NT2/D1 (cell line): ENCODE data around the gene UBAC2.

Experiments
- DNase-seq: peaks from one replicate; pipeline ENCODE4 v3.0.0-alpha.2; 2011; ENCODE audit warnings: low read depth, low spot score
- H3K27me3 ChIP-seq: 2 replicates; pipeline ENCODE4 v1.6.0; 2011; ENCODE audit warnings: mild to moderate bottlenecking; ENCODE audit not compliant: insufficient read length, insufficient read depth
- H3K36me3 ChIP-seq: 2 replicates; pipeline ENCODE4 v1.6.1; 2011; ENCODE audit warnings: mild to moderate bottlenecking, low read length, mixed read lengths; ENCODE audit not compliant: insufficient read depth, insufficient read length
- H3K4me1 ChIP-seq: 2 replicates; pipeline ENCODE4 v1.5.1; 2011; ENCODE audit not compliant: insufficient read depth, insufficient read length
- H3K4me3 ChIP-seq: 2 replicates; pipeline ENCODE4 v1.5.1; 2011; ENCODE audit warnings: low read depth; ENCODE audit not compliant: insufficient read length
- H3K9ac ChIP-seq: 2 replicates; pipeline ENCODE4 v1.6.0; 2011; ENCODE audit warnings: low read depth; ENCODE audit not compliant: insufficient read length
- H3K9me3 ChIP-seq: 2 replicates; pipeline ENCODE4 v1.5.1; 2011; ENCODE audit warnings: mild to moderate bottlenecking, low read length; ENCODE audit not compliant: insufficient read depth
- SUZ12 ChIP-seq: IDR thresholded peaks from 2 replicates; pipeline ENCODE4 v1.6.1; 2011; ENCODE audit not compliant: insufficient read length, insufficient read depth; ENCODE audit errors: extremely low read depth
- YY1 ChIP-seq: IDR thresholded peaks from 2 replicates; pipeline ENCODE4 v1.6.1; 2011; ENCODE audit not compliant: insufficient read length, insufficient read depth
- ZNF274 ChIP-seq: IDR thresholded peaks from 2 replicates; pipeline ENCODE4 v1.6.1; 2011; ENCODE audit warnings: mild to moderate bottlenecking, low read depth, low read length

The UBAC2 gene

GRCh38 chr13:99316224-99316623, 115.6 kb downstream of the UBAC2 start:
- H3K4me3 ChIP-seq = no peak overlapping the region
- no peaks in the 10 kb centered on the region for H3K9me3 ChIP-seq
- H3K4me1 ChIP-seq = no peaks in the 10 kb centered on the region
- H3K9ac ChIP-seq = no peak overlapping the region
- TF ChIP-seq YY1 = no peak
- TF ChIP-seq SUZ12 = no peak
- TF ChIP-seq ZNF274 = no peak
- H3K27me3 ChIP-seq = no peaks in the 10 kb centered on the region
- no peak for DNase-seq
- H3K36me3 ChIP-seq = peaks cover 8% of the 10 kb centered on the region

- no peak for DNase-seq
- Histone ChIP-seq H3K36me3 (peaks cover 8% of the 10 kb centered on the region), H3K9me3 (no peaks in the 10 kb centered on the region), H3K9ac (no peak overlapping the region), H3K4me1 (no peaks in the 10 kb centered on the region), H3K27me3 (no peaks in the 10 kb centered on the region), H3K4me3 (no peak overlapping the region)
- TF ChIP-seq SUZ12 = no peak
- TF ChIP-seq YY1 = no peak
- TF ChIP-seq ZNF274 = no peak
Measured at GRCh38 chr13:99316657-99317256, 116.1 kb downstream of the UBAC2 start.

GRCh38 chr13:99320693-99321481, 120.2 kb downstream of the UBAC2 start:
- Histone ChIP-seq H3K36me3 (peaks cover 8% of the 10 kb centered on the region), H3K9ac (no peak overlapping the region), H3K27me3 (no peaks in the 10 kb centered on the region), H3K4me3 (no peak overlapping the region), H3K4me1 (no peaks in the 10 kb centered on the region), H3K9me3 (no peaks in the 10 kb centered on the region)
- TF ChIP-seq ZNF274 (no peak), YY1 (no peak), SUZ12 (no peak)
- no peak for DNase-seq

GRCh38 chr13:99321709-99322108, 121.1 kb downstream of the UBAC2 start:
- Histone ChIP-seq H3K4me3 (no peak overlapping the region), H3K36me3 (peaks cover 4% of the 10 kb centered on the region), H3K4me1 (no peaks in the 10 kb centered on the region), H3K9me3 (no peaks in the 10 kb centered on the region), H3K9ac (no peak overlapping the region), H3K27me3 (no peaks in the 10 kb centered on the region)
- no peak for TF ChIP-seq YY1
- TF ChIP-seq ZNF274 = no peak
- TF ChIP-seq SUZ12 = no peak
- no peak for DNase-seq

GRCh38 chr13:99322297-99323103, 121.8 kb downstream of the UBAC2 start:
- H3K4me3 ChIP-seq = no peak overlapping the region
- no peaks in the 10 kb centered on the region for H3K9me3 ChIP-seq
- no peak overlapping the region for H3K9ac ChIP-seq
- peaks cover 2% of the 10 kb centered on the region for H3K36me3 ChIP-seq
- H3K27me3 ChIP-seq = no peaks in the 10 kb centered on the region
- TF ChIP-seq SUZ12 = no peak
- no peak for TF ChIP-seq ZNF274
- no peak for TF ChIP-seq YY1
- DNase-seq = no peak
- no peaks in the 10 kb centered on the region for H3K4me1 ChIP-seq

GRCh38 chr13:99323488-99323887, 122.8 kb downstream of the UBAC2 start:
- no peaks in the 10 kb centered on the region for H3K9me3 ChIP-seq
- TF ChIP-seq YY1 = no peak
- TF ChIP-seq ZNF274 = no peak
- TF ChIP-seq SUZ12 = no peak
- no peak overlapping the region for H3K4me3 ChIP-seq
- H3K4me1 ChIP-seq = no peaks in the 10 kb centered on the region
- H3K27me3 ChIP-seq = no peaks in the 10 kb centered on the region
- H3K36me3 ChIP-seq = peaks cover 2% of the 10 kb centered on the region
- no peak for DNase-seq
- no peak overlapping the region for H3K9ac ChIP-seq

- Histone ChIP-seq H3K36me3 (peaks cover 8% of the 10 kb centered on the region), H3K9ac (no peak overlapping the region), H3K4me1 (no peaks in the 10 kb centered on the region), H3K9me3 (no peaks in the 10 kb centered on the region), H3K4me3 (no peak overlapping the region), H3K27me3 (no peaks in the 10 kb centered on the region)
- TF ChIP-seq ZNF274 (no peak), YY1 (no peak), SUZ12 (no peak)
- no peak for DNase-seq
Measured at GRCh38 chr13:99326012-99326411, 125.4 kb downstream of the UBAC2 start.
